KMS-11 (cell line): ENCODE results near the gene CDC14B.

Experiments used
- H2AFZ ChIP-seq: fragments of 200-600 bp; sonication (generic); 2 replicates; pipeline ENCODE4 v1.6.1; 2016; ENCODE audit warnings: antibody characterized with exemption, mixed run types, low read depth
- H3K27ac ChIP-seq: fragments of 200-600 bp; sonication (generic); 2 replicates; pipeline ENCODE4 v1.6.1; 2016; ENCODE audit warnings: mild to moderate bottlenecking, mixed run types
- H3K27me3 ChIP-seq: fragments of 200-600 bp; sonication (generic); 2 replicates; pipeline ENCODE4 v1.6.1; 2017; ENCODE audit warnings: mild to moderate bottlenecking, low read depth, mixed run types, moderate library complexity; ENCODE audit not compliant: insufficient read depth
- H3K36me3 ChIP-seq: fragments of 200-600 bp; sonication (generic); 2 replicates; pipeline ENCODE4 v1.6.1; 2017; ENCODE audit warnings: mild to moderate bottlenecking, mixed run types; ENCODE audit not compliant: insufficient read depth
- H3K4me1 ChIP-seq: fragments of 200-600 bp; sonication (generic); 2 replicates; pipeline ENCODE4 v1.6.1; 2016; ENCODE audit warnings: mild to moderate bottlenecking, low read depth, mixed run types; ENCODE audit not compliant: poor library complexity, severe bottlenecking
- H3K4me2 ChIP-seq: fragments of 200-600 bp; sonication (generic); 2 replicates; pipeline ENCODE4 v1.7.0; 2016; ENCODE audit warnings: mild to moderate bottlenecking, mixed run types
- H3K4me3 ChIP-seq: fragments of 200-600 bp; sonication (generic); IDR thresholded peaks from 2 replicates; pipeline ENCODE4 v1.6.1; 2017; ENCODE audit warnings: low read depth, low read length, mixed read lengths; ENCODE audit not compliant: insufficient read depth
- H3K79me2 ChIP-seq: fragments of 200-600 bp; sonication (generic); 2 replicates; pipeline ENCODE4 v1.6.1; 2016; ENCODE audit warnings: low read depth, mixed run types; ENCODE audit not compliant: insufficient read depth
- H3K9ac ChIP-seq: fragments of 200-600 bp; sonication (generic); 2 replicates; pipeline ENCODE4 v1.6.1; 2016; ENCODE audit warnings: mild to moderate bottlenecking, mixed run types
- H4K20me1 ChIP-seq: fragments of 200-600 bp; sonication (generic); 2 replicates; pipeline ENCODE4 v1.6.1; 2016; ENCODE audit warnings: mild to moderate bottlenecking, mixed run types; ENCODE audit not compliant: insufficient read depth
- TF ChIP-seq, protein P1 (sequence below): fragments of 200-600 bp; sonication (generic); conservative IDR thresholded peaks from 2 replicates; pipeline ENCODE4 v1.6.1; 2017; ENCODE audit warnings: low read depth, mild to moderate bottlenecking, antibody characterized with exemption, low read length, moderate library complexity, mixed read lengths

CDC14B gene

GRCh38 chr9:96494215-96494800, 125.3 kb downstream of the CDC14B start:
- no peaks in the 10 kb centered on the region for H3K27me3 ChIP-seq
- H3K27ac ChIP-seq: no peak overlapping the region
- H3K9ac ChIP-seq: no peak overlapping the region
- TF ChIP-seq, protein P1, sequence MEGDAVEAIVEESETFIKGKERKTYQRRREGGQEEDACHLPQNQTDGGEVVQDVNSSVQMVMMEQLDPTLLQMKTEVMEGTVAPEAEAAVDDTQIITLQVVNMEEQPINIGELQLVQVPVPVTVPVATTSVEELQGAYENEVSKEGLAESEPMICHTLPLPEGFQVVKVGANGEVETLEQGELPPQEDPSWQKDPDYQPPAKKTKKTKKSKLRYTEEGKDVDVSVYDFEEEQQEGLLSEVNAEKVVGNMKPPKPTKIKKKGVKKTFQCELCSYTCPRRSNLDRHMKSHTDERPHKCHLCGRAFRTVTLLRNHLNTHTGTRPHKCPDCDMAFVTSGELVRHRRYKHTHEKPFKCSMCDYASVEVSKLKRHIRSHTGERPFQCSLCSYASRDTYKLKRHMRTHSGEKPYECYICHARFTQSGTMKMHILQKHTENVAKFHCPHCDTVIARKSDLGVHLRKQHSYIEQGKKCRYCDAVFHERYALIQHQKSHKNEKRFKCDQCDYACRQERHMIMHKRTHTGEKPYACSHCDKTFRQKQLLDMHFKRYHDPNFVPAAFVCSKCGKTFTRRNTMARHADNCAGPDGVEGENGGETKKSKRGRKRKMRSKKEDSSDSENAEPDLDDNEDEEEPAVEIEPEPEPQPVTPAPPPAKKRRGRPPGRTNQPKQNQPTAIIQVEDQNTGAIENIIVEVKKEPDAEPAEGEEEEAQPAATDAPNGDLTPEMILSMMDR: no peak
- H3K4me3 ChIP-seq: no peak overlapping the region
- no peaks in the 10 kb centered on the region for H3K36me3 ChIP-seq
- H2AFZ ChIP-seq: no peak overlapping the region
- no peaks in the 10 kb centered on the region for H3K79me2 ChIP-seq
- H3K4me1 ChIP-seq: no peaks in the 10 kb centered on the region
- H3K4me2 ChIP-seq: no peak overlapping the region
- H4K20me1 ChIP-seq: no peaks in the 10 kb centered on the region

- no peak overlapping the region for H3K27ac ChIP-seq
- H3K4me1 ChIP-seq: no peaks in the 10 kb centered on the region
- H3K4me3 ChIP-seq: no peak overlapping the region
- H3K36me3 ChIP-seq: no peaks in the 10 kb centered on the region
- no peaks in the 10 kb centered on the region for H3K79me2 ChIP-seq
- H3K27me3 ChIP-seq: no peaks in the 10 kb centered on the region
- H3K9ac ChIP-seq: no peak overlapping the region
- TF ChIP-seq, protein P1: no peak
- H2AFZ ChIP-seq: no peak overlapping the region
- H4K20me1 ChIP-seq: no peaks in the 10 kb centered on the region
- H3K4me2 ChIP-seq: no peak overlapping the region
Observed at GRCh38 chr9:96493757-96494156, 125.9 kb downstream of the CDC14B start.

DNA sequence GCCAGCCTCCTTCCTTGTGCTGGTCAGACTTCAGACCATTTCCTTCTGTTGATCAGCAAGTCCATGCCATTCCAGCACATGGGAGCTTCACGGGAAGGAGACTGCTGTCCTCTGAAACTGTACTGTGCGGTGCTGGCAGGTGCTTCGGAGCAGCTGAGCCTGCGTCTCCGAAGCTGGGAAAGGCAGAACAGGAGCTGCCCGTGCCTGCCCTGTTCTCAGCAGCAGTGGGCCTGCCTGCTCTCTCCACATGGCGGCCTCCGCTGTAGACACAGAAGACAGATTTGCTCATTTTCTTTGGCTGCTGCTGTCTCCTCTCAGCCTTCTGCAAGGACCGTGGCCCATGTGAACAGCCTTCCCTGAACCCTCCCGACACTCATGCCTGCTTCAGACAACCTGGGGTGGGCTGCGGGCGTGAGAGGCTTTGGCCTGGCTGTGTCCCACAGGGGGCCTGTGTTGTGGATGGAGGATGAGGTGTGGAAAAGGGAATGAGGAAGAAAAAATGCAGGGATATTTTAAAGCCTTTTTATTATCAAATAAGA, 126.6 kb downstream of the CDC14B start:
- Histone ChIP-seq H3K36me3 (no peaks in the 10 kb centered on the region), H3K79me2 (no peaks in the 10 kb centered on the region), H3K9ac (no peak overlapping the region), H3K27me3 (no peaks in the 10 kb centered on the region), H4K20me1 (no peaks in the 10 kb centered on the region), H3K27ac (no peak overlapping the region), H2AFZ (no peak overlapping the region), H3K4me2 (no peak overlapping the region), H3K4me1 (no peaks in the 10 kb centered on the region), H3K4me3 (no peak overlapping the region)
- TF ChIP-seq, protein P1: no peak

DNA sequence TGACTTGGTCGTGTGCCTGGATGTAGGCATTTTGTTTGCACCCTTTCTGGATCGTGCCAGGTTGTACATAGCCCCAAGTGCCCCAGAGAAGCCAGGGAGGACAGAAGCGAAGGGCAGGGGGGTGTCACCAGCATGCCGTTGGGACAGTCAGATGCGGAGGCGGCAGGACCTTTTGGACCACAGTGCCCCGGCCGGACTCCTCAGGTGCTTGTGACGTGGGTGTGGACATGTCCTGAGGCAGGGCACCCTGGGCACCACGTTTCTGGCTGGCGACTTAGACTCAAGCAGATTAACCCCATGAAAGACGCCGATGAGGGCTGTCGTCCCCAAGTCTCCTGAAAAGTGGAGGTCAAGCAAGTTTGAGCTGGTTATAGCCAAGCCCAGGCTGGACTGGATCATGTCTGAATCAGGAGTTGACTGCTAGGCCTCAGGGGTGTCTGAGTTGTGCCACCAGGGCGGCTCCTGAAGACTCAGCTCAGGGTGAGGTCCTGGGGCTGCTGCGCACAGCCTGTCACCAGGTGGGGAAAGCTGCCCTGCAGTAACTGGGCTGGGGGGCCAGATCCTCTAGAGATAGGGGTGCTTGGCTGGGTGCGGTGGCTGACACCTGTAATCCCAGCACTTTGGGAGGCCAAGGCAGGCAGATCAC, 127.6 kb downstream of the CDC14B start:
- Histone ChIP-seq H3K4me3 (no peak overlapping the region), H3K4me1 (no peaks in the 10 kb centered on the region), H3K36me3 (no peaks in the 10 kb centered on the region), H3K9ac (no peak overlapping the region), H3K79me2 (no peaks in the 10 kb centered on the region), H3K27ac (no peak overlapping the region), H2AFZ (no peak overlapping the region), H3K27me3 (no peaks in the 10 kb centered on the region), H4K20me1 (no peaks in the 10 kb centered on the region), H3K4me2 (no peak overlapping the region)
- TF ChIP-seq, protein P1: no peak
